ENCODE measurements around the gene BEGAIN.

BEGAIN gene

GRCh38 chr14:100567009-100567876 is 20.0 kb downstream of the BEGAIN start:
- DNase-seq = no peak

DNA sequence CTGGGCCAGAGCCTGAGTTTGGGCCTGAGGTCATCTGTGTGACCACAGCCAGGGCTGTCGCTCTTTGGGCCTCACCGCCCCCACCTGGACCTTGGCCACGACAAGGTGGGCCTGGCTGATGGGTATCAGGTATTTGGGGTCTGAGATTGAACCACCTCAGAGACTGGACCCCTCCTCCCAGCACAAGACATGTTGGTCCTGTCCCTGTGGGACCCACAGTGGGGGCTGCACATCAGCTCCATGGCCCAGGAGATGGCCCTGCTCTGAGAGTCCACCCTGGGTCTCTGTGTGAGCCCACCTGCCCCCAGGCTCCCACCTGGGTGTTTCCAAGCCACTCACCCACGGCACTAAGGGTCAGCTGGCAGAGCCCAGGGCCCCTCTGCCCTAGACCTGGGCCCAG is 20.6 kb downstream of the BEGAIN start:
- no peak for DNase-seq

DNA sequence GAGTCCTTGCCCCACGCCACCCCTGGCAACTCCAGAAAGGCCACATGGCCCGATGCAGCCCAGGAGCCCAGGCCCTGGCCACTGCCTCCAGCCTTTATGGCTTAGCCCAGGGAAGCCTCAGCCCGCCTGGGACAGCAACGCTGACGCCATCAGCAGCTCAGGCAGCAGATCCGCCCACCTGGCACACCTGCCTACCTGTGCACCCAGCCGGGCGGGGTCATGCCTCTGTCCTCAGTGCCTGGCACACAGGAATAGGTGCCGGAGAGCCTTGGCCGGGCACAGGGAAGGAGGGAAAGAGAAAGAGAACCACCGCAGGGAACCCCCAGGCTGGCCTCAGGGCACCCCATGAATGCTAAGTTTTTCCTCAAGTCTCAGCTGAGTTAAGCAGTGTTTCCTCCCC is 21.1 kb downstream of the BEGAIN start:
- DNase-seq = no peak

- DNase-seq = no peak
These were observed 21.6 kb downstream of the BEGAIN start for GRCh38 chr14:100565650-100566049.

DNA sequence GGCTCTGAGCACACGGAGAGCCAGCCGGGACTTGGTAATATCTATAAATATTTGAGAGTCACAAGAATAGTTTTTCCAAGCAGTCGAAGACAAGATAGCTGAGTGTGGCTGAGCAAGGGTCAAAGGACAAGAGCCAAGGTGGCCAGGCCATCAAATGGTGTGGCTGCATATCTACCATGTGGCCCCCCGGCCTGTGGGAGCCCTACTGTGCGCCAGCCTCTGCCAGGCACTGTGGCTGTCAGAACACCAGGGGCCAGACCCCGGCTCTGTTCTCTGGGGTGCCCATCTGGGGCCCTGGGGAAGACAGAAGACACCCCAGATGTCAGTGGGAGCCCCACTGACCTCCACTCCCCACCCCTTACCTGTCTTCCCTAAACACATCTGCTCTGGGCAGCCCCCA is 22.7 kb downstream of the BEGAIN start:
- no peak for DNase-seq

- DNase-seq = no peak
These were observed 24.5 kb downstream of the BEGAIN start for GRCh38 chr14:100562751-100563150.

DNA sequence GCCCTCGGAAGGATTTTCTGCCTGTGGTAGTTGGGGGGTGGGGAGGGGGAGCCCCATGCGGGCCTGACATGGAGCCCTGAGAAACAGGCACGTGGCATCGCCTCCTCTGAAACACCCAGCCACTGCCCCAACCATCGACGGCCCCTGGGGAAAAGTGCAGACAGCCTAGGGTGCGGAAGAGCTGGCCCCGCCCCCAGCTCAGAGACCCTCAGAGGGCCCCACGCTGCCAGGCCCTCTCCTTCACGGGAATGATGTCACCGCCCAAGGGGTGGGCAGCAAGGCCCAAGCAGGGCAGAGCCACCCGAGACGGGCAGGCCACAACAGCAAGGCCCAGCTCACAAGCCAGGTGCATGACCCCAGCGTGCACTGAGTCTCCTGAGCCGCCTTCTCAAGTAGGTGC is 26.2 kb downstream of the BEGAIN start:
- DNase-seq = no peak

DNA sequence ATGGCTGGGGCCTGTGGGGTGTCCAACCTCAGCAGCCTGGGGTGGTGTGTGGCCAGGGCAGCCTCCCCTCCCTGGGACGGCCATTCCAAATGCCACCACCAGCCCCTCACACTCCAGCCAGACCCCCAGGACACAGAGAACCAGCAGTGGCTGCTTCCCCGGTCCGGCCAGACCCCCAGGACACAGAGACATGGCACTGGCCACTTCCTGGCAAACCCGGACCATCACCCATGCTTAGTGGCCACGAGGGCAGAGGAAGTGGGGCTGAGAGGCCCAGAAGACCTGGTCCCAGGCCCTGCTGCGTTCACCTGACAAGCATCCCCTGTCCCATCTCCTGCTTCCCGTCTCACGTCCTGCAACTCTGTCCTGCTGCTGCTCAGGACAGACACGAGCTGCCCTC is 26.7 kb downstream of the BEGAIN start:
- DNase-seq = no peak

- DNase-seq = no peak
These were observed 27.8 kb downstream of the BEGAIN start for GRCh38 chr14:100559455-100559854.

- no peak for DNase-seq
These were observed 28.3 kb downstream of the BEGAIN start for GRCh38 chr14:100558966-100559365.

DNA sequence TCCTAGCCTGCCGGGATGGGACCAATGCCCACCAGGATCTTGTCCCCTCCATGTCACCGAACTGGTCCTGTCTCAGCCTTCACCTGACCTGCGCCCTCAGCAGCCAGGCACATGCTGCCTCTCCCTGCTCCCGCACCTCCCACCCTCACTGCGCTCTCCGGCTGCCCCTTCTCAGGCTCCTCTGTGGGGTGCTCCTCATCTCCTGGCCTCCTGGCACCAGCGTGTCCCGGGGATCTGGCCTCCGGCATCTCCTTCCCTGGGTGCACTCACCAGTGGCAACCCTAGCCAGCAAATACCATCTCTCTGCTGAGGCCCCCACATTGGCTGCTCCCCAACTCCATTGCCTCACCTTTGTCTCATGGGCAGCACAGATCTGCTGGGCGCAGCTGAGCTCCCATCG is 29.0 kb downstream of the BEGAIN start:
- DNase-seq = no peak

DNA sequence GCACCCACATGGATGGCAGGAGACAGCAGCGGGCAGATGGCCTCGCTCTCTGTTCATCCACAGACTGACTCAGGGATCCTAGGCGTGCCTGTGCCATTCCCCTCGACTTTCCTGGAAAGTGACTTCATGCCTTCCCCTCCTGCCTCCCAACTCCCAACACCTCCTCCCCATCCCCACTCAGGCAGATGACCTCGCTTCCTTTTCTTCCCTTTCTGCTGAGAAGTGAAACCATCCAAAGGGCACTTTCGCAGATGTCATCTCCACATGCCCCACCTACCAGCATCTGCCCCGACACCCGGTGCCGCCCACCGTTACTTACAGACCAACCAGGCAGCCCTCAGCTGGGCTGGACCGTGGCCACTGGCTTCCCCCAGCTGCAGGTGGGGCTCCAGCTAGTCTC is 29.6 kb downstream of the BEGAIN start:
- DNase-seq = no peak

DNA sequence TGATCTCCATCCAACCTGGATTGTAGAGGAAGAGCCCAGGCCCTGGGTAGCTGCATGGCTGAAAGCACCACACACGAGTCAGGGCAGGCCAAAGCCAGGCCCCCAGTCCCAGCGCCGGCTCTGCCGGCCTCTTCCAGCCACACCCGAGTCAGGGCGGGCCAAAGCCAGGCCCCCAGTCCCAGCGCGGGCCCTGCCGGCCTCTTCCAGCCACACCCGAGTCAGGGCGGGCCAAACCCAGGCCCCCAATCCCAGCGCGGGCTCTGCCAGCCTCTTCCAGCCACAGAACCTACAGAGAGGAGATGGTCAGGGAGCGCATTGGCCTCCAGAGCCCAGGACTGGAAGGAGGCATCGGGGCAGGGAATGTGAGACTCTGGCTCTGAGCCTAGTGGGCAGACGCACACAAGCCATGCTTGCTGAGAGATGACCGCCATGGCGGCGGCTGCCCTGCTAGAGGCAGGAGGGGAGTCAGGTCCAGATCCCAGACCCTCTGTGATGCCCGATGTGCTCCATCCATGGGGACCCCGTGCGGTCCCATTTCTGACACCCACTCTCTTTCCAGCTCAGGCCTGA is 30.2 kb downstream of the BEGAIN start:
- DNase-seq = no peak

DNA sequence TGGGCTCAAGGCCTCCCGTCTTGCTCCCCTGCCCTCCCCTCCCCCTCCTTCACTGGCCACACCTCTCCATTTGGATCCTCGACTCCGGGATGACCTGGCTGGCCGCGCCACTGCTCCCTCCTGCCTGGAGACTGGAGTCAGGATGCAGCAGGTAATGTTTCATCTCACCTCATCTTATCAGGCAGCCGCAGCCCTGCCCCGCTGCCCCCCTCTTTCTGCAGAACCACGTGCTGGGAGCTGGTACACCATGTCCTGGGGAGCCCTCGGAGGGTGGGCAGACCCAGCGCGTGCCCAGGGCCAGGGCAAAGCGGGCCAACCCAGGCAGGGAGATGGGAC is 31.1 kb downstream of the BEGAIN start:
- DNase-seq = no peak

- no peak for DNase-seq
These were observed 31.6 kb downstream of the BEGAIN start for GRCh38 chr14:100555436-100556139.

- DNase-seq = no peak
These were observed 32.4 kb downstream of the BEGAIN start for GRCh38 chr14:100554696-100555320.

DNA sequence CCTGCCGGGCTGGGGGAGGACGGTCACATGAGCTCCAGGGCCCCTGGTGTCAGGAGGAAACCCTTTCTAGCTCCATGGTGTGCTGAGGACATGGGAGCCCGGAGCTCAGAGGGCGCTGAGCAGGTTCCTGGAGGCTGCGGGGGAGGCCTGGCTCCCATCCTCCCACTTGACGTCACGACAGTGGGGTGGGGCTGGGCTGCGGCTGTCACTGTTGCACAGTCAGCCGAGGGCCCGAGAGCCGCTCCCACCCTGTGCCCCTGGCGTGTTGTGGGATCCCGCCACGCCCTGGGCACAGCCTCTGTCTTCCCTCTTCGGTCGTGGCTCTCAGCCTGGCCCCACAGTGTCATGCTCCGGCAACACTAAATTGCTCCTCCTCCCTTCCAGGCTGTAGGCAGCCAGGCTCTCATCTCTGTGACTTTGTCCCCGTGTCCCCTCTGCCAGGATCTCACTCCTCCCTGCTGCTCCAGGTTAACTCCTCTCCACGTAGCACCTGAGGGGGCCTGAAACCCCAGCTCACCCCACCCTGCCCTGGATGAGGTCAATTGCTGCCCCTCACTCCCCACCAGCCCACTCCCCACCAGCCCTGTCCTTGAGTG is 33.0 kb downstream of the BEGAIN start:
- no peak for DNase-seq

DNA sequence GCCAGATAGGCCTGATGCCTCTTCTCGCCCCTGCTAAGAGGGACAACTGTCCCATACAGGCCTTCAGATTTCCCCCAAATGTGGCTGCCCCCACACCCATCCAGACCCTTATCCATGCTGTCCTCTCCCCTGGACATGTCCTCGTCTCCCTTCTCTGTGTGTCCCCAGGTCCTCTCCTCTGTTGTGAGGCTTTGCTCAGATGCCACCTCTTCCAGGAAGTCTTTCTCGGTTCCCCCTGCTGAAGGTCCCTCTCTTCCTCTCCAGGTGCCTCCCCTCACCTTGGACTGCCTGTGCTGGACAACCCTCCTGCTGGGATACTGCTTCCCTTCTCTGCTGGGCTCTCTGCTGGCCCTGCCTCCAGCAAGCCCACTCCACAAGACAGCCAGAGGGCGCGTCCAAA is 33.7 kb downstream of the BEGAIN start:
- no peak for DNase-seq

GRCh38 chr14:100552524-100553125 is 34.6 kb downstream of the BEGAIN start:
- no peak for DNase-seq

GRCh38 chr14:100551056-100551455 is 36.2 kb downstream of the BEGAIN start:
- no peak for DNase-seq

GRCh38 chr14:100549834-100550625 is 37.2 kb downstream of the BEGAIN start:
- DNase-seq = no peak

GRCh38 chr14:100548939-100549338 is 38.3 kb downstream of the BEGAIN start:
- DNase-seq = no peak
